Ovary (tissue), 9 donors: ENCODE results near the gene PHF21A. TPM values are rescaled to one million over a fixed set of nuclear protein-coding genes. Genes with fewer than 3 reads are reported as not detected.
A peak's percentile ranks its signal among the peaks of the same experiment; 100 is the strongest.

Experiments
- DNase-seq, 5 donors: peaks; one replicate each; pipeline ENCODE4 v3.0.0-alpha.2; 2019 to 2020
- H3K27ac ChIP-seq, 2 donors: fragments of 200-600 bp; one replicate each; pipeline versions ENCODE4 v1.5.1 to v1.8.0; 2019 to 2022
- H3K27me3 ChIP-seq: fragments of 200-600 bp; one replicate; pipeline ENCODE4 v1.8.0; 2022
- H3K36me3 ChIP-seq: fragments of 200-600 bp; sonication (generic); one replicate; pipeline ENCODE4 v1.5.1; 2019
- H3K4me1 ChIP-seq: one replicate; pipeline ENCODE4 v1.8.1; 2013; ENCODE audit warnings: mild to moderate bottlenecking, moderate library complexity; ENCODE audit not compliant: insufficient read depth
- H3K4me3 ChIP-seq: fragments of 200-600 bp; sonication (generic); one replicate; pipeline ENCODE4 v1.5.1; 2017
- H3K9me3 ChIP-seq, 2 donors: fragments of 200-600 bp in 1 of 2; sonication (generic) in 1 of 2; one replicate each; pipeline versions ENCODE4 v1.5.1 to v1.8.1; 2013 to 2019; ENCODE audit warnings: mild to moderate bottlenecking in 1 of 2, moderate library complexity in 1 of 2
- CTCF ChIP-seq, 3 donors: fragments of 450-650 bp in 2 of 3; fragments of 200-600 bp in 1 of 3; IDR thresholded peaks; one replicate each; pipeline versions ENCODE4 v1.5.1 to v1.8.0; 2016 to 2022; ENCODE audit warnings: antibody characterized with exemption in 3 of 3, mild to moderate bottlenecking in 1 of 3
- EP300 ChIP-seq: sonication (generic); formaldehyde crosslinking; IDR thresholded peaks from one replicate; pipeline ENCODE4 v1.6.1; 2017; ENCODE audit warnings: antibody characterized with exemption
- POLR2A ChIP-seq: fragments of 450-650 bp; IDR thresholded peaks from one replicate; pipeline ENCODE4 v1.6.1; 2017; ENCODE audit warnings: antibody characterized with exemption, mild to moderate bottlenecking, moderate library complexity
- WGBS, 3 donors: extraction: QIAGEN DNeasy Blood & Tissue Kit in 1 of 3; methylation state at CpG; one replicate each; pipeline versions ENCODE4 v1.1.5 to v1.1.7; 2013 to 2017; 5-methylcytosine and 5-hydroxymethylcytosine counted together
- intact Hi-C, 4 donors: fragments of 100-400 bp; cut with DNase I; formaldehyde crosslinking; loops; one replicate each; pipeline versions ENCODE4 v1.11.0 to v1.15.1; 2022 to 2023
- polyA plus RNA-seq, 2 donors: library from polyadenylated mRNA; stranded (reverse); fragments of 200-250 nt in 1 of 2; fragments of 350-450 nt in 1 of 2; fragmentation: Illumina TruSeq in 1 of 2; extraction: RNeasy Lipid Tissue Mini Kit (QIAGEN cat#74804) in 1 of 2; gene quantifications; one replicate each; pipeline ENCODE4 v1.2.3, GENCODE V29; 2013 to 2014
- total RNA-seq, 7 donors: library from RNA; depleted of rRNA in 2 of 7; stranded (reverse); fragments of >200 nt in 2 of 7; fragmentation: NEBNext Ultra II Directional in 3 of 7; extraction: Animal tissue kit (Norgen Biotek cat#: 25700) in 3 of 7; gene quantifications; one replicate each; pipeline versions ENCODE4 v1.1.0 to v1.2.4, GENCODE V29; 2016 to 2023
- donor health status: DM: no; HTN: no; CAD: no; lungs with moderate emphysema.
- donor health status: DM: no; HTN: no; CAD: no.
- donor health status: Bipolar disorder and iron deficiency.
- donor health status: DM: yes; HTN: yes; CAD: no.
- donor health status: DM: no; HTN: no; CAD: no.
- donor health status: DM: yes; HTN: yes; CAD: no.

The PHF21A gene
- total and polyA plus RNA-seq, 9 donors = 20.6 to 76.0 (median 58.2) TPM

- Histone ChIP-seq H3K27ac (peak overlapping the region; percentile 16 to 83), H3K27me3 (no peaks in the 10 kb centered on the region), H3K4me1 (no peaks in the 10 kb centered on the region), H3K9me3 (no peaks in the 10 kb centered on the region), H3K4me3 (peak overlapping the region; percentile 86), H3K36me3 (no peaks in the 10 kb centered on the region)
- peak; percentile 81 to 88 (median 85) for DNase-seq
- intact Hi-C loops = loop anchor here in 1 of 4 donors (2.0 kb wide), 1 partner anchor 72 kb away; the partner anchor contains the start of gene CRY2
- 0 to 1% (median 0%) methylated on average over 36 to 38 of the region's 38 CpGs for WGBS, 3 donors
- no peak for TF ChIP-seq CTCF (IDR thresholded peaks at IDR 0.05)
- TF ChIP-seq EP300 = no peak
- peak; percentile 80 for TF ChIP-seq POLR2A
These were observed 202.8 kb downstream of the PHF21A start for GRCh38 chr11:45918331-45918941.

DNA sequence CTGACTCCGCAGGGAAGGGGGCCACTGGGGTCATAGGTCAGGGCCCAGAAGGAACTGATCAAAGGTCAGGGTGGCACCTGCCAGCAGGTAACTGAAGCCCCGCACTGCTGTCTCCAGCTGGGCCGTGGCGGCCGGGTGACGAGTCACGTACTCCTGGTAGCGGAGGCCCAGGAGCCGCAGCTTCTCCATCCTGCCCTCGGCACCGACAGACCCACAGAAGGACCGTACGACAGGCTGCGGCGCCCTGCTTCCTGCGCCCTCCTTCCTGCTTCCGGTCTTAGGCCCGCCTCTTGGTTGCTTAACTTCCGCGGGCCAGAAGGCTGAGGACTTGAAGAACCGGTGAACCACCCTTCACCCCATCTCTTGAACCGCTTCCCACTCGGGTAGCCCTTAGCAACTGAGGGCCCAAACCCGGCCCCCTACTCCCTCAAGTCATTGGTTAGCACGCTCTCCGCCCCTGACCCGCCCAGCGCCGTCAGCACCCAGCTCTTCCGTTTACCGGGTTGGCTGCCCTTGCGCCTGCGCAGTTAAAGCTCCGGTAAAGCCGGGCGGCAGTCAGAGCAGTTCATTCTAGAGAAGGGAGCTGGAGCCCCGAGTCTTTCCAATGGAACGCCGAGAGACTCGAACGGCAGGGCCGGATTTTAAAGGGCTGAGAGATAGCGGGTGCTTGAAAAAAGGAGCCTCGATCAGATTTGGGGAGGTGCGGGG is 203.5 kb downstream of the PHF21A start, which contains the start of gene PEX16:
TSS of gene PEX16 (minus strand) at position 255 of the 708 bp plus-strand sequence. CDS start at position 189, 66 bp downstream.
- Histone ChIP-seq H3K4me1 (no peaks in the 10 kb centered on the region), H3K27me3 (no peaks in the 10 kb centered on the region), H3K36me3 (no peaks in the 10 kb centered on the region), H3K4me3 (peak within 1 kb of the TSS; percentile 86), H3K9me3 (no peaks in the 10 kb centered on the region), H3K27ac (peak within 1 kb of the TSS; percentile 16 to 83)
- TF ChIP-seq CTCF (IDR thresholded peaks at IDR 0.05) = peak in 1 of 3 donors; percentile 14
- TF ChIP-seq POLR2A = peak; percentile 86
- TF ChIP-seq EP300 = peak; percentile 15
- DNase-seq = peak; percentile 96 to 98 (median 98)
- intact Hi-C loops = loop anchor here in 1 of 4 donors (2.0 kb wide), 1 partner anchor 71 kb away; the partner anchor contains the start of gene CRY2
- WGBS, 3 donors = 0 to 1% (median 1%) methylated on average over 42 to 45 of the region's 45 CpGs

DNA sequence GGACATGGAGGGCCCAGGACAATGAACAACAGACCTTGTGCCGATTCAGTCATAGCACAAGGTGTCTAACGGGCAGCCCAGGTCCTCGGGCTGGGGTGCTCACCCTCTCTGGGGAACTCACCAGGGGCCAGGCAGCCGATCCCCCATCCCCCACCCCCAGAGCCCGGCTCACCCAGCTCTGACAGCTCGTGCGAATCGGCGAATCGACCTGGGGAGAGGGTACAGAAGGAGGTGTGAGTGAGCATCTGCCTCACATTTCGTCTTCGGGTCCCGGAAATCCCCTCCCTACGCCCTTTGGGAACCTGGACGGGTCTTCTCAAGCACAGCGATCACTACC is 204.0 kb downstream of the PHF21A start:
- Histone ChIP-seq H3K27me3 (no peaks in the 10 kb centered on the region), H3K27ac (peak overlapping the region; percentile 4 to 83), H3K36me3 (no peaks in the 10 kb centered on the region), H3K4me1 (no peaks in the 10 kb centered on the region), H3K4me3 (peak overlapping the region; percentile 86), H3K9me3 (no peaks in the 10 kb centered on the region)
- 3 to 7% (median 4%) methylated on average over 16 of the region's 16 CpGs for WGBS, 3 donors
- no peak for DNase-seq
- no peak for TF ChIP-seq POLR2A
- TF ChIP-seq EP300 = no peak
- TF ChIP-seq CTCF (IDR thresholded peaks at IDR 0.05) = no peak
- intact Hi-C loops = no loop called here

DNA sequence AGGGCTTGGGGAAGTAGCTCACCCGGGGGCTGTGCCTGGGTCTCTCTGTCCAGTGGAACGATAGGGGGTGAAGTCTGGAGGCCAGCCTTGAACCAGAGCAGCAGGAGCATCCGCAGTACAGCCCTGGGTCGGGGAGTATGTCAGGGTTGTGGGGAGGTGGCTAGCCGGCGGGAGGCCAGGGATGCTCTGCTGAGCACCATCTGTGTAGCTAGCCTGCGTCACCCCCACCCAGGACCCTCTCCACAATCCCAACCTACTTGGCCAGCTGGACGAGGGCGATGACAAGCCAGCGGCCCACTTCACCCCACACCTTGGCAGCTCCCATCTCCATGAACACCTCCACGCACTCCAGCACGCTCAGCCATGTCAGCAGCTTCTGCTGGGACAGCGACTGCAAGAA is 205.8 kb downstream of the PHF21A start:
- no peaks in the 10 kb centered on the region for H3K4me1 ChIP-seq
- no peak for TF ChIP-seq CTCF (IDR thresholded peaks at IDR 0.05)
- TF ChIP-seq POLR2A = no peak
- no peak for TF ChIP-seq EP300
- intact Hi-C loops = no loop called here
- H3K27ac ChIP-seq = no peak overlapping the region
- 75 to 79% (median 78%) methylated on average over 13 of the region's 13 CpGs for WGBS, 3 donors
- no peak for DNase-seq
- no peaks in the 10 kb centered on the region for H3K27me3 ChIP-seq
- no peak overlapping the region for H3K4me3 ChIP-seq
- H3K9me3 ChIP-seq = no peaks in the 10 kb centered on the region
- H3K36me3 ChIP-seq = no peaks in the 10 kb centered on the region
